Large intestine (tissue), 3 donors: ENCODE measurements around the gene PDZRN4. TPM values are rescaled to one million over a fixed set of nuclear protein-coding genes. Genes with fewer than 3 reads are reported as not detected.

ENCODE experiments used
- DNase-seq, 2 donors: peaks; one replicate each; pipeline versions ENCODE4 v3.0.0 to v3.0.0-alpha.2; 2013
- H3K27ac ChIP-seq: one replicate; pipeline ENCODE4 v1.5.1; 2013; ENCODE audit warnings: low read length
- H3K27me3 ChIP-seq: 2 replicates; pipeline ENCODE4 v1.6.1; 2013; ENCODE audit warnings: low read length; ENCODE audit not compliant: control insufficient read depth, insufficient read depth
- H3K36me3 ChIP-seq: 2 replicates; pipeline ENCODE4 v1.6.1; 2013; ENCODE audit warnings: low read length; ENCODE audit not compliant: control insufficient read depth, insufficient read depth
- H3K4me1 ChIP-seq: one replicate; pipeline ENCODE4 v1.6.1; 2013; ENCODE audit warnings: low read length; ENCODE audit not compliant: control insufficient read depth, insufficient read depth
- H3K4me3 ChIP-seq: one replicate; pipeline ENCODE4 v1.5.1; 2013; ENCODE audit warnings: low read length
- H3K9me3 ChIP-seq: one replicate; pipeline ENCODE4 v1.6.1; 2013; ENCODE audit warnings: mild to moderate bottlenecking, low read depth, low read length, moderate library complexity; ENCODE audit not compliant: control insufficient read depth
- WGBS: methylation state at CpG from one replicate; pipeline ENCODE4 v1.1.5; 2013; ENCODE audit warnings: low lambda C conversion rate; ENCODE audit not compliant: insufficient coverage; 5-methylcytosine and 5-hydroxymethylcytosine counted together
- polyA plus RNA-seq: library from polyadenylated mRNA; unstranded; fragments of 120-200 nt; gene quantifications from one replicate; pipeline ENCODE4 v1.2.1, GENCODE V29; 2013

The PDZRN4 gene
- polyA plus RNA-seq, 1 donor: 3.2 TPM

DNA sequence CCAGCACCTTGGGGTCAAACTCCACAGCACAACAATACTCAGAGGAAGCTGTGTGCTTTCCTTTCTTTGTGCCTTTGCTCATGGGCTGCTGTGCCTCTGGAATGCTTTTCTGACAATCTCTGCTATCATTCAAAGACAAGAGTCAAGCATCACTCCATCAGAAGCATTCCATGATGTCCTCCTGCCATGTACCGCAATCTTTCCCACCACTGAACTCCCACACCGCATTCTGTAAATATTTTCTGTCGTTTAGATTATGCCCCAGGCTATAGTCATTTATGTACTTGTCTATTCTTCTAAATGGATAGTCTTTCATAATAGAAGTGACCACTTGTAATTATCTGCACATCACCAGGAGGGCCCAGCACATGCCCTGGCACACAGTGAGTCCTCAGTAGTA, 327.8 kb downstream of the PDZRN4 start:
- Histone ChIP-seq H3K27ac (no peak overlapping the region), H3K9me3 (no peaks in the 10 kb centered on the region), H3K4me3 (no peak overlapping the region), H3K4me1 (no peaks in the 10 kb centered on the region), H3K27me3 (no peaks in the 10 kb centered on the region), H3K36me3 (no peaks in the 10 kb centered on the region)
- WGBS: no CpG with 5 or more reads among the region's 3 CpGs
- no peak for DNase-seq

DNA sequence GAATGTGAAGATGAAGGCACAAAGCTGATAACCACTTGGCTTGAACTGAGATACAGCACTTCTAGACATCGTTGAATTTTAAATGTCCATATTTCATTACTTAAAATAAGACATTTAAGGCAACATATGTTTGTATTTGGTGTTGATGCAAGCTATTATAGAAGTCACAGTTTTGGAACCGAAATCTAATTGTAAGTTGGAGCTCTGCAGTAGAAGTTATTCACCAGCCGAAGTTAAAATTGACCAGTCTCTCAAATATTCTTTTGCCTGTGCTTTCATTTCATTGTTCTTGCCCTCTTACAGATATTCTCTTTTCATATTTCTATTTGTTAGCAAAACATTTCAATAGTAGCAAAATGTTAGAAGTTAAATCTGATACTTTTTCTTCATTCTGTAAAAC, 332.7 kb downstream of the PDZRN4 start:
- H3K27me3 ChIP-seq: no peaks in the 10 kb centered on the region
- H3K9me3 ChIP-seq: no peaks in the 10 kb centered on the region
- 94% methylated on average over 2 of the region's 3 CpGs for WGBS
- H3K4me1 ChIP-seq: no peaks in the 10 kb centered on the region
- no peak for DNase-seq
- no peak overlapping the region for H3K27ac ChIP-seq
- H3K36me3 ChIP-seq: no peaks in the 10 kb centered on the region
- no peak overlapping the region for H3K4me3 ChIP-seq

DNA sequence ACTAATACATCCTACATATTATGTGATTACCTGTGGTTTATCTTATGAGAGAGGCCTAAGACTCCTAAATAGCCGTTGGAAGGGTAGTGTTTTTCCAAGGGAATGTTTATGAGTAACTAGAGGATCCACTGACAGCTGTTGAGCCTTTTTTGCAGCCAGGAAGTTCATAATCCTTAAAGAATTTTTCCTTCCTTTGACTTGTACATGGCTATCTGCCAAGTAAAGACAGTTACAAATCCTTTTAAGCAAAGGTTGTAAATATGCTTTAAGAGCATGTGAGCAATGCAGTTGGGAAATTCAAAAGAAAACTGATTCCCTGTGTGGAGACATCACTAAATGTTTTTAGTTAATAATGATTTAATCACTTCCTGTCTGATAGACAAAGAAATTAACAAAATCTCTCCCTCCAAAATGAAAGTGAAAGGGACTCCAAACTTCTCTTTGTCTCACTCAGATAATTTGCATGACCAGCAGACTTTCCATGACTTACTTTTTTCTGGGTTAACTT, 333.8 kb downstream of the PDZRN4 start:
- H3K4me1 ChIP-seq: no peaks in the 10 kb centered on the region
- peak; percentile 25 to 58 for DNase-seq

GRCh38 chr12:41527062-41527461, 338.9 kb downstream of the PDZRN4 start:
- no peaks in the 10 kb centered on the region for H3K4me1 ChIP-seq
- H3K27ac ChIP-seq: no peak overlapping the region
- no peak overlapping the region for H3K4me3 ChIP-seq
- DNase-seq: no peak
- H3K36me3 ChIP-seq: no peaks in the 10 kb centered on the region
- no peaks in the 10 kb centered on the region for H3K27me3 ChIP-seq
- H3K9me3 ChIP-seq: no peaks in the 10 kb centered on the region
- WGBS: no CpG with 5 or more reads among the region's 2 CpGs

More for the DNA sequence above, 333.8 kb downstream of the PDZRN4 start:
- no peaks in the 10 kb centered on the region for H3K9me3 ChIP-seq
- no peaks in the 10 kb centered on the region for H3K27me3 ChIP-seq
- no peaks in the 10 kb centered on the region for H3K36me3 ChIP-seq
- no peak overlapping the region for H3K4me3 ChIP-seq
- no peak overlapping the region for H3K27ac ChIP-seq
- WGBS: no CpG with 5 or more reads among the region's 1 CpG

DNA sequence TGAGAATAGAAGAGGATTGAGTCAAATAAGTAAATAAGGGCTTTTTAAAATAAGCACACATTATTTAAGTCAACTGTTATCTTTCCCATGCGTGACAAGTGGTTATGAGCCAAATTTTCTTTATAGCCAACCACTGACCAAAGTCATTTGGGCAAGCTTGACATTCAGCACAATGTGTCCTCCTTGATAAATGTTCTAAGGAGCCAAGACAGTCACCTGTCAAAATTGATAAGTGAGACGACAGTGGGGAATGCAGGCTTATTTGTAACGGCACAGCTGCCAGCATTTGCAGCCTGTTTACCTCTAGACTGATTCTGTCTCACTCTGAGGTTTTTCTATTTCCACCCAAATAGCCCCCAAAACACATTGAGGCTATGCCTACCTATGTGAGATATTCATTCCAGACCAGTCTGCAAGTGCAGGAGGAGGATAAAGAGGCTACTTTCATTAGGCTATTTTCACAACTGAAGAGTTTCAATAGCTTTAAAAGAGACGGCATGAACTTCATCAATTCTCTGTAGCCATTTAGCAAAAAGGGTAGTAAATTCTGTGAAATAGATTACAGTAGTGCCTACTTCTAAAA, 339.5 kb downstream of the PDZRN4 start:
- Histone ChIP-seq H3K4me3 (no peak overlapping the region), H3K27ac (no peak overlapping the region), H3K9me3 (no peaks in the 10 kb centered on the region), H3K36me3 (no peaks in the 10 kb centered on the region), H3K27me3 (no peaks in the 10 kb centered on the region), H3K4me1 (no peaks in the 10 kb centered on the region)
- no CpG with 5 or more reads among the region's 4 CpGs for WGBS
- no peak for DNase-seq

DNA sequence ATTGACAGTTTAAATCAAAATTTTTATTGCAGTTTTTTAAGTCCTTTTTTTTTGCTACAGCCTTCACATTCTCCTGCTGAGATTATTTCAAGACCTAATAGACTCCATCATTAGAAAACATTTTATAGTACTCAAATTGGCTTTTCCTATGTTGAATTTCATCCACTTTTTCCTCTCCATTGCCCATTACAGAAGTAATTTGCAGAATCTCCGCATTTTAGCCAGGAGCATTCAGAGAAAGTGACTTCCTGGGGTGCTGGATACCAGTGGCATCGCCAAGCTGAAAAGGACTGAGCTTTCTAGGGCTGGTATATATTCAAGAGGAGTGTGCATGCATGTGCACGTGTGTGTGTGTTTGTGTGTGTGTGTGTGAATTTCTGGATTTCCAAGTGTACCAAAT, 340.8 kb downstream of the PDZRN4 start:
- H3K27me3 ChIP-seq: no peaks in the 10 kb centered on the region

DNA sequence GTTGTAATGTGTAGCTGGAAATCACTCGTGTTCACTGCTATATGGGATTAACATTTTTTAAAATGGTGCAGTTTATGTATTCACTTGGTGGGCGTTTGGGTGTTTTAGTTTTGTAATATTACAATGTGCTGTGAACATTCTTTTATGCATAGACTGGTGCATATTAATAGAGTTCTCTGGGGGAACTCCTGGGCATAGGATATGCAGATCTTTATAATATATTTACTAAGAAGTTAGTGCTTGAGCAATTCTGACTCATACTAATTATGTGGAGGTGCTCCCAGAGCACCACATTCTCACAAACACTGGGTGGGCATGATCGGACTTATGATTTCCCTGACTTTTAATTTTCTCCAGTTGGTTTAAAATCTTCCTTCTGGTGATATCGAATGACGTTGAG, 342.3 kb downstream of the PDZRN4 start:
- Histone ChIP-seq H3K4me3 (no peak overlapping the region), H3K27me3 (no peaks in the 10 kb centered on the region), H3K4me1 (no peaks in the 10 kb centered on the region), H3K27ac (no peak overlapping the region), H3K9me3 (no peaks in the 10 kb centered on the region), H3K36me3 (no peaks in the 10 kb centered on the region)
- WGBS: no CpG with 5 or more reads among the region's 5 CpGs
- DNase-seq: no peak

More for the DNA sequence above, 340.8 kb downstream of the PDZRN4 start:
- WGBS: no CpG with 5 or more reads among the region's 3 CpGs
- no peaks in the 10 kb centered on the region for H3K4me1 ChIP-seq
- no peaks in the 10 kb centered on the region for H3K9me3 ChIP-seq
- H3K4me3 ChIP-seq: no peak overlapping the region
- no peak overlapping the region for H3K27ac ChIP-seq
- no peak for DNase-seq
- no peaks in the 10 kb centered on the region for H3K36me3 ChIP-seq

DNA sequence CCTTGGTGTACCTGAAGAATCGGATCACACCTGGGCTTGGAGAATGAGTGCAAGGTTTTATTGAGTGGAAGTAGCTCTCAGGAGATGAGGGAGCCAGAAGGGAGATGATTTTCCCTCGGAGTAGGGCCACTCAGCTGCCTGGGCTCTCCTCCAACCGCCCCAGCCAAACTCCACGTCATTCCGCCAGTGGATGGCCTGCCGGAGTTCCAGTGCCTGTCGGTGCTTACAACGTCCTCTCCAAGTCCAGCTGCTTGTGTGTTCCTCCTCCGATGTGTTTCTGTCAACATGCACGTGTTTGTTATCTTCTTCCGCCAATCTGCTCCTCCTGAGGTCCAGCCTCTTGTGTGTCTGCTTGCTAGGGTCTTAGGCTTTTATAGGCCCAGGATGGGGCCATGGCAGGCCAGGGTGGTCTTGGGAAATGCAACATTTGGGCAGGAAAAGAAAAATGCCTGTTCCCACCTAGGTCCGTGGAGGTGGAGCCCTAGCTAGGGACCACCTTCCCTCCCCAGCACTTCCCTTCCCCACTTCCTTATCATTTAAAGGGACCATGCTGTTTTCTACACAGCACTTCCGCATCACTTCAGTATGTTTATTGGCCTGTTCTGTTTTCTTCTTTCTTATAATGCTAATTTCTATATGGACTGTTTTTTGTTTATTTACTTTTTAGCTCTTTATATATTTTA, 343.2 kb downstream of the PDZRN4 start:
- no peaks in the 10 kb centered on the region for H3K4me1 ChIP-seq
- peak in 1 of 2 donors; percentile 12 for DNase-seq
- no peak overlapping the region for H3K27ac ChIP-seq
- H3K9me3 ChIP-seq: no peaks in the 10 kb centered on the region
- H3K4me3 ChIP-seq: no peak overlapping the region
- no peaks in the 10 kb centered on the region for H3K36me3 ChIP-seq
- WGBS: 100% methylated on average over 1 of the region's 13 CpGs
- no peaks in the 10 kb centered on the region for H3K27me3 ChIP-seq

- no peak overlapping the region for H3K27ac ChIP-seq
- H3K9me3 ChIP-seq: no peaks in the 10 kb centered on the region
- no peaks in the 10 kb centered on the region for H3K27me3 ChIP-seq
- H3K36me3 ChIP-seq: no peaks in the 10 kb centered on the region
- no peak for DNase-seq
- WGBS: 85% methylated on average over 2 of the region's 2 CpGs
- H3K4me3 ChIP-seq: no peak overlapping the region
- no peaks in the 10 kb centered on the region for H3K4me1 ChIP-seq
Measured at GRCh38 chr12:41532072-41532471, 344.0 kb downstream of the PDZRN4 start.

DNA sequence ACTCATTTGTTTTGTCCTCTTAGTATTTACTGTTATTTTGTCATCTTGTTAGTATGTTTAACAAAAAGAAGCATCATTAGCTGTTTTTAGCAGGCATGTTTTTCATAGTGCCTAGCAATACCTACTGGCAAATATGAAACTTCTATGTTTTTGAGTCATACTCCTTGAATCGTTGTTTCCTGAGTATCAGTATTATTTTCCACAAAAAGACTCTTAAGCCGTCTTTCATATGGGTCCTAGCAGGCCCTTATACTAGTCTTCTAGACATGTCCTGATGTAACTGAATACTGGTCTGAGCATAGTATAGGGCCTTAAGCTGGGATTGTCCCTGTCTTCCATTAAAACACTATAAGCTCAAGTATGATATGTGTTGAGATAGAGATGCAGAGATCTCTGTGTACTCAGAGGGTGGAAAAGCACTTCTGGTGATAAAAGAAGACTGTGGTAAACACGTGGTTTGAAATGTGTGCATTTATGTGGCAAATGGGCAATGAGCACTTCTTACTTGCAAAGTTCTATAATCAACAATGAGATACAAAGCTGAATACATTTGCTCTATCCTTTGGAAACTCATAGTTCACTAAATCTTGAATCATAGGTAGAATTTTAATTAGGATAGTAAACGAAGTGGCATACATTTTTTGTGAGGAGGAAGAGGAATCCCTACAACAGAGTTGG, 348.8 kb downstream of the PDZRN4 start:
- no peaks in the 10 kb centered on the region for H3K9me3 ChIP-seq
- H3K27me3 ChIP-seq: no peaks in the 10 kb centered on the region
- H3K4me3 ChIP-seq: no peak overlapping the region
- no peak for DNase-seq
- no peaks in the 10 kb centered on the region for H3K36me3 ChIP-seq
- WGBS: no CpG with 5 or more reads among the region's 4 CpGs
- no peak overlapping the region for H3K27ac ChIP-seq
- H3K4me1 ChIP-seq: no peaks in the 10 kb centered on the region
